Esophagus (tissue), 2 donors: Measurements from ENCODE around the gene GLIPR1L1. TPM values are rescaled to one million over a fixed set of nuclear protein-coding genes. Genes with fewer than 3 reads are reported as not detected.

Experiments used
- H3K27ac ChIP-seq, 2 donors: one replicate each; pipeline ENCODE4 v1.5.1; 2013; ENCODE audit warnings: low read depth in 2 of 2, mild to moderate bottlenecking in 2 of 2, inconsistent platforms in 1 of 2, low read length in 1 of 2, moderate library complexity in 1 of 2
- H3K27me3 ChIP-seq, 2 donors: one replicate each; pipeline ENCODE4 v1.6.1; 2013; ENCODE audit warnings: low read length in 2 of 2, control low read depth in 1 of 2, mild to moderate bottlenecking in 1 of 2; ENCODE audit not compliant: insufficient read depth in 2 of 2, control insufficient read depth in 1 of 2
- H3K36me3 ChIP-seq, 2 donors: one replicate each; pipeline ENCODE4 v1.6.1; 2013; ENCODE audit warnings: low read length in 1 of 2; ENCODE audit not compliant: control insufficient read depth in 2 of 2, insufficient read depth in 2 of 2
- H3K4me1 ChIP-seq, 2 donors: one replicate each; pipeline ENCODE4 v1.6.1; 2013; ENCODE audit warnings: low read length in 1 of 2; ENCODE audit not compliant: control insufficient read depth in 2 of 2, insufficient read depth in 2 of 2
- H3K4me3 ChIP-seq, 2 donors: one replicate each; pipeline ENCODE4 v1.5.1; 2013; ENCODE audit warnings: low read length in 2 of 2, mild to moderate bottlenecking in 2 of 2, low read depth in 1 of 2, moderate library complexity in 1 of 2
- H3K9me3 ChIP-seq, 2 donors: one replicate each; pipeline ENCODE4 v1.6.1; 2013; ENCODE audit warnings: mild to moderate bottlenecking in 2 of 2, low read depth in 1 of 2, low read length in 1 of 2, moderate library complexity in 1 of 2; ENCODE audit not compliant: control insufficient read depth in 2 of 2, insufficient read depth in 1 of 2
- WGBS, 2 donors: extraction: QIAGEN DNeasy Blood & Tissue Kit; methylation state at CpG; one replicate each; pipeline ENCODE4 v1.1.7; 2013; 5-methylcytosine and 5-hydroxymethylcytosine counted together
- polyA plus RNA-seq, 2 donors: library from polyadenylated mRNA; stranded (reverse); fragments of 200-250 nt; gene quantifications; one replicate each; pipeline ENCODE4 v1.2.3, GENCODE V29; 2013
- donor health status: healthy with polysubstance abuse.
- donor health status: Bipolar disorder and iron deficiency.

Gene GLIPR1L1
- polyA plus RNA-seq, 2 donors, result not detected

- Histone ChIP-seq H3K4me1 (no peaks in the 10 kb centered on the region), H3K36me3 (no peaks in the 10 kb centered on the region), H3K4me3 (no peak overlapping the region), H3K27ac (no peak overlapping the region), H3K9me3 (no peaks in the 10 kb centered on the region), H3K27me3 (no peaks in the 10 kb centered on the region)
- 81% methylated on average over 2 of the region's 2 CpGs for WGBS, 2 donors
Measured at GRCh38 chr12:75419841-75420240, 85.4 kb downstream of the GLIPR1L1 start.

Other genes starting within 250 kb of the GLIPR1L1 start
- under 1 TPM in 1 of 2 donors, not detected in 1; 0.04 TPM for gene KCNC2, start 124.8 kb upstream of the GLIPR1L1 start, polyA plus RNA-seq
- 1 to 10 TPM; 1.6 to 2.1 TPM for gene CAPS2, start 4.3 kb upstream of the GLIPR1L1 start, polyA plus RNA-seq
- gene GLIPR1L2, start 56.4 kb downstream of the GLIPR1L1 start, polyA plus RNA-seq, result under 1 TPM; 0.14 to 0.22 TPM
- gene GLIPR1, start 146.1 kb downstream of the GLIPR1L1 start, polyA plus RNA-seq, result 1 to 10 TPM in 1 of 2 donors, under 1 TPM in 1; 0.94 to 2.4 TPM
- 10 to 100 TPM; 22.3 to 22.6 TPM for gene KRR1, start 176.9 kb downstream of the GLIPR1L1 start, polyA plus RNA-seq